A549 treated with dexamethasone at 1 μM for 4 hours (cell line): ENCODE data around the gene RPS6KL1. TPM values are rescaled to one million over a fixed set of nuclear protein-coding genes. Genes with fewer than 3 reads are reported as not detected.

Experiments used
- total RNA-seq: library from RNA; stranded (reverse); fragments of 200-300 nt; extraction: Qiagen RNA extraction; gene quantifications from 5 replicates; pipeline ENCODE4 v1.2.3, GENCODE V29; 2022

Gene RPS6KL1, protein sequence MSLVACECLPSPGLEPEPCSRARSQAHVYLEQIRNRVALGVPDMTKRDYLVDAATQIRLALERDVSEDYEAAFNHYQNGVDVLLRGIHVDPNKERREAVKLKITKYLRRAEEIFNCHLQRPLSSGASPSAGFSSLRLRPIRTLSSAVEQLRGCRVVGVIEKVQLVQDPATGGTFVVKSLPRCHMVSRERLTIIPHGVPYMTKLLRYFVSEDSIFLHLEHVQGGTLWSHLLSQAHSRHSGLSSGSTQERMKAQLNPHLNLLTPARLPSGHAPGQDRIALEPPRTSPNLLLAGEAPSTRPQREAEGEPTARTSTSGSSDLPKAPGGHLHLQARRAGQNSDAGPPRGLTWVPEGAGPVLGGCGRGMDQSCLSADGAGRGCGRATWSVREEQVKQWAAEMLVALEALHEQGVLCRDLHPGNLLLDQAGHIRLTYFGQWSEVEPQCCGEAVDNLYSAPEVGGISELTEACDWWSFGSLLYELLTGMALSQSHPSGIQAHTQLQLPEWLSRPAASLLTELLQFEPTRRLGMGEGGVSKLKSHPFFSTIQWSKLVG
- total RNA-seq = 0.17 to 0.56 TPM (median 0.41 TPM) in 5 replicates

DNA sequence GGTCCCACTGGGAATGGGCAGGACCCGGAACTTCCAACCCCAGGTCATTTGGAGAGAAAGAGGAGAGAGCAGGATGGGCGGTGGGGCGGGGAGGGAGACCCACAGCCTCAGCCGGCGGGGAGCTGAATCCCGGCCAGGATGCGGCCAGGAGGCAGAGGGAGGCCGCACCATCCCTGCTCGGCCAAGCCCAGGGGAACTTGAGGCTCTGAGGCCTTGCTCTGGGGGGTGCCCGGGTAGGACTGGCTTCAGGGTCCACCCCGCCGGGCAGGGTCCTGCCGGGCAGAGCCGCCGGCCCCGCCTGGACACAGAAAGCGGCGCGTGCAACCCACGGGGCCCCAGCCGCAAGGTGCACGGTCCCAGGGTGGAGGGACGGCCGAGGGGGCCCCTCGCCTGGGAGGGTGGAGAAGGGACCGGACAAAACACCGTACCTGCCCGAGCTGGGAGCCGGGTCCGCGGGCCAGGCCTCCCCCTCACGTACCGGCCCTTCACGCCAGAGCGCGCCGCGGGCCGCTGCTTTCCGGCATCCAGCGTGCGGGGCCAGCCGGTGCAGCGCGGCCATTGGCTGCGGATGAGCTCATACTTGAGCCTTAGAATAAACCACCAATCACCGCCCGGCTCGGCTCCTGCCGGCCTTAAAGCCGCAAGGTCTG lies at the start of gene RPS6KL1:
RPS6KL1 (minus strand) TSS at position 509 of the 650 bp plus-strand sequence. CDS start 1,719 bp downstream, outside the sequence.

DNA sequence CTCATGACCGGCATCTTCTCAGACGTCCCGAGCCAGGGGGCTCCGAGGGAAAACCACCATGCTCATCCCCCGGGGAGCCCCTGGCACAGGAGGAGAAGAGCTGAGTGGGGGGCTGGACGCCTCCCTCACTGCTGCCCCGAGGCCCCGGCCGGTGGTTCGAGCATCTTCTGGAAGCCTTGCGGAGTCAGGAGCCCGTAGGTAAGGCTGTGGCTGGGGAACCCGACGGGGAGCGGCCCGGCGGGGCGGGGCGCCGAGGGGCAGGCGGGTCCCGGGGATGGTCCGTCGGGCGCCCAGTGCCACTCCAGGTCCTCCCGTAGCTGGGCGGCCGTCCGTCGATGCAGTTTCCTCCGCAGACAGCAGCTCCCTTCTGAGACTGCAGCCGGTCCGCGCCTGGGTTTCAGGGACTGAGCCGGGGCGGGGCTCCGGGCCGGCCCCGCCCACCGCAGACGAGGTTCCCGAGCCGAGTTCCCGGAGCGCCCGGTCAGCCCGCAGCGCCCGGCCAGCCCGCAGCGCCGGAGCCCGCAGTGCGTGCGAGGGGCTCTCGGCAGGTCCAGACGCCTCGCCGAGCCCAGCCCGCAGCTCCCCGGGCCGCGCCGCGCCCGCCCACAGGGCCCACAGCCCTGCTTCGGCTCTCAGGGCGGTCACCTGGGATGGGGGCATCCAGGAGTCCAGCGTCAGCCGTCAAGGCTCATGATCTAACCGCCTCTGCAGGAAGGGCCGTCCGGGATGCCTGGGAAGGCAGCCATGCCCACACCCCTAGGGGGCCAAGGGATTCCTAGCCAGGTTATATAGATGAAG lies 32.4 kb upstream of the RPS6KL1 start, which contains the start of gene PGF:
PGF (minus strand) TSS at position 369 of the 798 bp plus-strand sequence; CDS start at position 14, 355 bp downstream.

DNA sequence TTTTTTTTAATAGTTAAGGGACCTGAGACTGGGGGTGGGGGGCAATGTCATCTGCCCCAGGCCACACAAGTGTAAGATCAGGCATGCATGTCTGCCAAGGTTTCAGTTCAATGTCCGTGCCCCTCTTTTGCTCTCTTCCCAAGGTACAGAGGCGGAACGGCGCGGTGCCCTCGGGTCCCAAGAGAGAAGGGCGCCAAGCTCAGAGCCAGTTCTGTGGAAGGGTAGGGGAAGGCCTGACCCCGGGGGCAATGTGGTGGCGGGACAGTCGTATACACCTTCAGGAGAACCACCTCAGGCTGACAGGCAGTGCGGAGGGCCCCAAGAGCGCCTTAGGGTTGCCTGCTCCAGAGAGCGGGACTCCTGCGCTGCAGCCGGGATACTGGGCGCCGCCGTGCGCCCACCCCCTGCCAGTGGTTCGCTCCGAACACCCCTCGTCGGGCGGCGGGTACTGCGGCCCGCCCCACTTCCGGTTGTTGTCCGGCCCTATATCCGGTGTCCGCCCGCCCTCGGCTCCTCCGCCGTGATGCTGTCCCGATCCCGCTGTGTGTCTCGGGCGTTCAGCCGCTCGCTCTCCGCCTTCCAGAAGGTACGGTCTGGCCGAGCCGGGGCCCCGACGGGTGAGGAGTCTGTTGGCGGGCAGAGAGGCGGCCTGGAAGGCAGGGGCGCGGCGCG lies 41.5 kb downstream of the RPS6KL1 start, which contains the start of gene DLST:
DLST (plus strand) TSS at position 486 of the 672 bp plus-strand sequence; CDS start at position 524, 38 bp downstream.

DNA sequence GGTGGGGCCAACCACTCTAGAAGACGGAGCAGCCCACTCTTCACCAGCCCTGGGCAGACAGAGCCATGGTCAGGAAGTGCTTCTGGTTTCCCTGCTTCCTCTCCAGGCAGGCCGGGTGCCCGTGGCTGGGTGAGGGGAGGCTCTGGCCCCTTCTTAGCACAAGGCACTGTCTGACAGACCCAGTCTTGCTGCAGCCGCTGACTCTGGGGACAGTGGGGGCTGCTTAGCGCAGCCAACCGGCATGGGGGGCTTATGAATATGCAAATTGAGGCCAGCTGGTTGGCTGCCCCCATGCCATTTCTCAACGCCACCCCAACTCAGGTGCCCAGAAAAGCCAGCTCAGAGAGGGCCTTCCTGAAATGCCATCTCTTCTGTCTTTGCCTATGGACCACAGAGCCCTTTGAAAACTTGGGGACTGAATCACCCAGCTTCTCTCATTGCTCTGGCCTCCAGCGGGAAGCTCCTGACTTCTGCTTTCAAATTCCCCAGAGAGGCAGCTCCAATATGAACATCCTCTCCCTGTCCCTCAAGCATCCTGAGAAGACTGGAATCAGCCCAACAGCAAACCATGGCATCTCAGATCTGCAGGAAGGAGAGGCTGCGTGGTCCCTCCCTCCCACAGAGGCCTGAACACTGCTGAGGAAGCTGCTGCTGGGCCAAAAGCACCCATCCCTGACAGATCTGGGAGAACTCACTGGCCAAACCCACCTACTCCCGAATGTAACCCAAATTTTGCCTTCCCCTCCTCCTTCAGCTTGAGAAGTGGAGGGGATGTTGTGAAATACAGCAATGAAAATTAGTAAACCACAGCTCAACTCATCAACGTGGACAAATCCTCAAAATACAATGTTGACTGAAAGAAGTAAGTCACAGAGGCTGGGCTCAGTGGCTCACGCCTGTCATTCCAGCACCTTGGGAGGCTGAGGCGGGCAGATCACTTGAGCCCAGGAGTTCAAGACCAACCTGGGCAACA lies 46.8 kb downstream of the RPS6KL1 start, which contains the start of gene PROX2:
PROX2 (minus strand) TSS at position 205 of the 973 bp plus-strand sequence. CDS start 12,311 bp downstream, outside the sequence.

Other genes starting within 250 kb of the RPS6KL1 start
- gene AREL1, start 210.2 kb downstream of the RPS6KL1 start, total RNA-seq = 20.3 to 26.8 TPM (median 23.6 TPM) in 5 replicates
- 51.2 to 63.9 TPM (median 53.2 TPM) in 5 replicates for gene FCF1, start 210.1 kb downstream of the RPS6KL1 start, total RNA-seq
- gene YLPM1, start 159.9 kb downstream of the RPS6KL1 start, total RNA-seq = 37.9 to 44.8 TPM (median 41.5 TPM) in 5 replicates
- not detected in 5 replicates for gene PROX2, start 47.1 kb downstream of the RPS6KL1 start, total RNA-seq
- gene DLST, start 41.3 kb downstream of the RPS6KL1 start, total RNA-seq = 88.2 to 101 TPM (median 97.6 TPM) in 5 replicates
- 4.8 to 5.6 TPM (median 5.0 TPM) in 5 replicates for gene PGF, start 32.3 kb upstream of the RPS6KL1 start, total RNA-seq
- gene EIF2B2, start 79.7 kb upstream of the RPS6KL1 start, total RNA-seq = 84.5 to 93.3 TPM (median 88.2 TPM) in 5 replicates
- 15.2 to 21.6 TPM (median 20.3 TPM) in 5 replicates for gene MLH3, start 128.2 kb upstream of the RPS6KL1 start, total RNA-seq
- gene ACYP1, start 140.8 kb upstream of the RPS6KL1 start, total RNA-seq = 24.6 to 37.3 TPM (median 27.5 TPM) in 5 replicates
- 5.0 to 6.7 TPM (median 6.1 TPM) in 5 replicates for gene ZC2HC1C, start 146.4 kb upstream of the RPS6KL1 start, total RNA-seq
- gene NEK9, start 203.8 kb upstream of the RPS6KL1 start, total RNA-seq = 24.4 to 34.0 TPM (median 32.5 TPM) in 5 replicates